SK-N-SH (cell line): Measurements from ENCODE around the gene RFX1. TPM values are rescaled to one million over a fixed set of nuclear protein-coding genes. Genes with fewer than 3 reads are reported as not detected.

ENCODE experiments used
- CTCF ChIA-PET: fragments of 300-600, 350-600 bp; formaldehyde crosslinking; extraction: SDS; loops from one replicate; lab custom pipeline; 2021; lab: Yijun Ruan, JAX
- POLR2A ChIA-PET: fragments of 350-600 bp; sonication (Branson Sonifier 250); formaldehyde crosslinking; extraction: SDS; loops from one replicate; lab custom pipeline; 2020; ENCODE audit warnings: antibody characterized with exemption, inconsistent platforms; lab: Yijun Ruan, JAX
- DNase-seq: peaks from one replicate; pipeline ENCODE4 v3.0.0; 2012
- H2AFZ ChIP-seq: fragments of 200-600 bp; sonication (generic); 2 replicates; pipeline ENCODE4 v1.8.1; 2016; ENCODE audit warnings: antibody characterized with exemption, mild to moderate bottlenecking, low read depth
- H3F3A ChIP-seq: fragments of 200-600 bp; sonication (generic); replicated peaks from 2 replicates; pipeline ENCODE3; 2016; ENCODE audit warnings: antibody characterized with exemption, mild to moderate bottlenecking; ENCODE audit not compliant: insufficient read depth
- H3K27ac ChIP-seq, 2 experiments: fragments of 200-500 bp in 1 of 2; fragments of 200-600 bp in 1 of 2; sonication (Bioruptor generic) in 1 of 2; sonication (generic), shearing (Covaris generic) in 1 of 2; 2 replicates each; pipeline versions ENCODE4 v1.5.1 to v1.6.1; 2014 to 2016; ENCODE audit warnings: low read depth in 2 of 2, inconsistent platforms in 1 of 2, low read length in 1 of 2, mild to moderate bottlenecking in 1 of 2, mixed read lengths in 1 of 2
- H3K27me3 ChIP-seq: fragments of 200-600 bp; sonication (generic), shearing (Covaris generic); 2 replicates; pipeline ENCODE4 v1.6.1; 2016; ENCODE audit warnings: mixed run types; ENCODE audit not compliant: insufficient read depth
- H3K36me3 ChIP-seq, 2 experiments: fragments of 200-500 bp in 1 of 2; fragments of 200-600 bp in 1 of 2; sonication (Bioruptor generic) in 1 of 2; sonication (generic) in 1 of 2; replicated peaks in 1 of 2; 2 replicates each; pipeline versions ENCODE3 to v1.5.1; 2014 to 2016; ENCODE audit warnings: low read length in 1 of 2, mild to moderate bottlenecking in 1 of 2; ENCODE audit not compliant: insufficient read depth in 2 of 2, control insufficient read depth in 1 of 2
- H3K4me1 ChIP-seq, 2 experiments: fragments of 200-500 bp in 1 of 2; fragments of 200-600 bp in 1 of 2; sonication (Bioruptor generic) in 1 of 2; sonication (generic), shearing (Covaris generic) in 1 of 2; 2 replicates each; pipeline versions ENCODE4 v1.5.1 to v1.6.1; 2014 to 2016; ENCODE audit warnings: low read depth in 1 of 2, low read length in 1 of 2, mixed run types in 1 of 2; ENCODE audit not compliant: insufficient read depth in 2 of 2, control insufficient read depth in 1 of 2
- H3K4me2 ChIP-seq: fragments of 200-600 bp; sonication (generic), shearing (Covaris generic); 2 replicates; pipeline ENCODE4 v1.6.1; 2017; ENCODE audit warnings: mixed run types
- H3K4me3 ChIP-seq, 2 experiments: fragments of 200-500 bp in 1 of 2; fragments of 200-600 bp in 1 of 2; sonication (Bioruptor generic) in 1 of 2; sonication (generic), shearing (Covaris generic) in 1 of 2; 2 replicates each; pipeline versions ENCODE4 v1.5.1 to v1.8.1; 2014 to 2016; ENCODE audit warnings: low read depth in 2 of 2, inconsistent platforms in 1 of 2, low read length in 1 of 2, mild to moderate bottlenecking in 1 of 2, mixed read lengths in 1 of 2, moderate library complexity in 1 of 2
- H3K79me2 ChIP-seq: fragments of 200-600 bp; sonication (generic); 2 replicates; pipeline ENCODE4 v1.8.1; 2017; ENCODE audit warnings: mild to moderate bottlenecking; ENCODE audit not compliant: insufficient read depth
- H3K9ac ChIP-seq: fragments of 200-600 bp; sonication (generic); 2 replicates; pipeline ENCODE4 v1.6.1; 2017; ENCODE audit warnings: mixed run types
- H3K9me2 ChIP-seq: fragments of 200-600 bp; sonication (generic); 2 replicates; pipeline ENCODE4 v1.6.1; 2017; ENCODE audit warnings: mixed run types
- H3K9me3 ChIP-seq: fragments of 200-600 bp; sonication (generic); 2 replicates; pipeline ENCODE4 v1.6.1; 2017; ENCODE audit warnings: mixed run types, mild to moderate bottlenecking, moderate library complexity
- H4K20me1 ChIP-seq: fragments of 200-600 bp; sonication (generic); 2 replicates; pipeline ENCODE4 v1.6.1; 2017; ENCODE audit warnings: mild to moderate bottlenecking, mixed run types; ENCODE audit not compliant: insufficient read depth
- CHD2 ChIP-seq: fragments of 150-350 bp; IDR thresholded peaks from 2 replicates; pipeline ENCODE4 v1.6.1; 2018; ENCODE audit warnings: low read length; ENCODE audit not compliant: partially characterized antibody
- CTCF ChIP-seq: fragments of 200-600 bp; sonication (generic); IDR thresholded peaks from 2 replicates; pipeline ENCODE4 v1.6.1; 2017; ENCODE audit warnings: antibody characterized with exemption, mild to moderate bottlenecking, moderate library complexity
- EZH2phosphoT487 ChIP-seq: fragments of 200-600 bp; sonication (generic); IDR thresholded peaks from 2 replicates; pipeline ENCODE4 v1.6.1; 2017; ENCODE audit warnings: low read depth, mixed run types, mild to moderate bottlenecking, antibody characterized with exemption, moderate library complexity, borderline replicate concordance
- FOXJ3 ChIP-seq: sonication (generic); formaldehyde crosslinking; IDR thresholded peaks from 2 replicates; pipeline ENCODE4 v1.5.1; 2020; ENCODE audit warnings: mild to moderate bottlenecking, missing genetic modification reagents
- GABPA ChIP-seq: IDR thresholded peaks from 2 replicates; pipeline ENCODE4 v1.4.0; 2012; ENCODE audit warnings: low read depth, mild to moderate bottlenecking
- IRF3 ChIP-seq: fragments of 150-350 bp; IDR thresholded peaks from 2 replicates; pipeline ENCODE4 v1.6.1; 2016; ENCODE audit warnings: mild to moderate bottlenecking, low read depth, low read length
- MEF2A ChIP-seq: IDR thresholded peaks from 2 replicates; pipeline ENCODE4 v1.4.0; 2012; ENCODE audit warnings: low read depth, borderline replicate concordance
- NFIC ChIP-seq: IDR thresholded peaks from 2 replicates; pipeline ENCODE4 v1.4.0; 2012; ENCODE audit warnings: borderline replicate concordance
- NRF1 ChIP-seq: IDR thresholded peaks from 2 replicates; pipeline ENCODE4 v1.6.1; 2012; ENCODE audit warnings: low read depth, mild to moderate bottlenecking, low read length
- POLR2AphosphoS5 ChIP-seq: IDR thresholded peaks from 2 replicates; pipeline ENCODE4 v1.6.1; 2012; ENCODE audit warnings: low read depth, low read length
- RAD21 ChIP-seq: IDR thresholded peaks from 2 replicates; pipeline ENCODE4 v1.6.1; 2012; ENCODE audit warnings: mild to moderate bottlenecking, low read length
- RFX5 ChIP-seq: IDR thresholded peaks from 2 replicates; pipeline ENCODE4 v1.6.1; 2012; ENCODE audit warnings: mild to moderate bottlenecking, improper control_type of control experiment, low read length
- RXRA ChIP-seq: IDR thresholded peaks from 2 replicates; pipeline ENCODE4 v1.4.0; 2012; ENCODE audit warnings: low read depth, mild to moderate bottlenecking, borderline replicate concordance
- USF1 ChIP-seq: IDR thresholded peaks from 2 replicates; pipeline ENCODE4 v1.4.0; 2012; ENCODE audit warnings: low read depth, borderline replicate concordance
- ZBTB33 ChIP-seq: IDR thresholded peaks from 2 replicates; pipeline ENCODE4 v1.4.0; 2012; ENCODE audit warnings: low read depth, borderline replicate concordance
- WGBS: methylation state at CpG from one replicate; pipeline ENCODE4 v1.1.6; 2017; ENCODE audit warnings: low lambda C conversion rate; 5-methylcytosine and 5-hydroxymethylcytosine counted together
- polyA plus RNA-seq, 3 experiments: library from polyadenylated mRNA; depleted of rRNA; stranded (reverse); fragments of >200 nt; gene quantifications; 2 replicates each; pipeline ENCODE4 v1.2.3, GENCODE V29; 2012

RFX1 gene
- polyA plus RNA-seq, 1 of the 3 experiments (the other 2 are of a cell fraction) = 1.5 TPM

GRCh38 chr19:13961826-13962698, 44.1 kb downstream of the RFX1 start (continued):
- TF ChIP-seq CTCF = no peak
- no peak for TF ChIP-seq CHD2
- no peak for TF ChIP-seq EZH2phosphoT487
- no peak for TF ChIP-seq GABPA
- TF ChIP-seq RAD21 = no peak
- TF ChIP-seq MEF2A = no peak
- TF ChIP-seq, all 33 proteins: peak for 0

- Histone ChIP-seq H3K27ac (no peak overlapping the region), H3K27me3 (no peaks in the 10 kb centered on the region), H3K79me2 (peaks cover 4% of the 10 kb centered on the region; the same call in 1 of the 2 replicates), H3K4me3 (no peak overlapping the region), H3K9me2 (no peaks in the 10 kb centered on the region), H4K20me1 (no peaks in the 10 kb centered on the region), H3F3A (peaks cover 7% of the 10 kb centered on the region), H3K9ac (no peak overlapping the region), H3K9me3 (no peaks in the 10 kb centered on the region), H2AFZ (no peak overlapping the region), H3K4me2 (no peak overlapping the region), H3K36me3 (peaks cover 0 to 46% of the 10 kb centered on the region in 2 experiments), H3K4me1 (peaks cover 0 to 9% of the 10 kb centered on the region in 2 experiments; a peak in 1 of 4 replicates)
- DNase-seq = peak; percentile 36
- CTCF ChIA-PET = interaction anchor here (0.8 to 2.2 kb wide), 6 partner anchors 22 to 81 kb away, joined by 3 to 10 read pairs (median 6); partner anchors contain the start of genes IL27RA and PODNL1
- 92% methylated on average over 35 of the region's 39 CpGs for WGBS
- no peak for TF ChIP-seq FOXJ3 (CRISPR knock-in tag)
- no peak for TF ChIP-seq USF1
- no peak for TF ChIP-seq NRF1
- no peak for TF ChIP-seq EZH2phosphoT487
- TF ChIP-seq NFIC = no peak
- no peak for TF ChIP-seq RFX5
- no peak for TF ChIP-seq CHD2
- TF ChIP-seq ZBTB33 = no peak
- TF ChIP-seq IRF3 = no peak
- no peak for TF ChIP-seq POLR2AphosphoS5
- TF ChIP-seq RXRA = no peak
- POLR2A ChIA-PET = interaction anchor here (0.6 to 1.5 kb wide), 4 partner anchors 8 to 96 kb away, joined by 3 to 7 read pairs (median 4); no protein-coding TSS in a partner anchor
Measured at GRCh38 chr19:13960863-13961784, 45.0 kb downstream of the RFX1 start.
